Neuronal stem cell (in vitro differentiated cells): ENCODE measurements around the gene TSHZ3.
A peak's percentile ranks its signal among the peaks of the same experiment; 100 is the strongest.

ENCODE experiments used
- DNase-seq: peaks from one replicate; pipeline ENCODE4 v3.0.0-alpha.2; 2013; ENCODE audit warnings: low spot score
- H2AFZ ChIP-seq: one replicate; pipeline ENCODE4 v1.6.1; 2013; ENCODE audit warnings: mild to moderate bottlenecking, low read length, inconsistent platforms
- H2AK5ac ChIP-seq: 2 replicates; pipeline ENCODE4 v1.6.1; 2013; ENCODE audit warnings: low read depth, mild to moderate bottlenecking, inconsistent platforms, low read length, moderate library complexity, mixed read lengths
- H2BK120ac ChIP-seq: 2 replicates; pipeline ENCODE4 v1.6.1; 2013; ENCODE audit warnings: low read depth, mild to moderate bottlenecking, inconsistent platforms, low read length, moderate library complexity, mixed read lengths
- H2BK12ac ChIP-seq: one replicate; pipeline ENCODE4 v1.6.1; 2013; ENCODE audit warnings: low read length, inconsistent platforms
- H2BK15ac ChIP-seq: 2 replicates; pipeline ENCODE4 v1.6.1; 2013; ENCODE audit warnings: mild to moderate bottlenecking, low read length, inconsistent platforms, mixed read lengths
- H2BK5ac ChIP-seq: one replicate; pipeline ENCODE4 v1.6.1; 2013; ENCODE audit warnings: inconsistent platforms, mild to moderate bottlenecking, low read length, moderate library complexity
- H3K14ac ChIP-seq: one replicate; pipeline ENCODE4 v1.6.1; 2013; ENCODE audit warnings: low read length, inconsistent platforms
- H3K18ac ChIP-seq: 2 replicates; pipeline ENCODE4 v1.6.1; 2013; ENCODE audit warnings: low read length, inconsistent platforms
- H3K23ac ChIP-seq: 2 replicates; pipeline ENCODE4 v1.6.1; 2013; ENCODE audit warnings: low read depth, mild to moderate bottlenecking, mixed read lengths, low read length, inconsistent platforms; ENCODE audit not compliant: poor library complexity
- H3K27ac ChIP-seq: replicated peaks from 3 replicates; pipeline ENCODE4 v1.5.1; 2013; ENCODE audit warnings: low read length, inconsistent platforms
- H3K27me3 ChIP-seq, 3 experiments: 2 replicates each; pipeline ENCODE4 v1.6.1; 2013; ENCODE audit warnings: low read length in 3 of 3, mild to moderate bottlenecking in 2 of 3, inconsistent platforms in 1 of 3, low read depth in 1 of 3, mixed read lengths in 1 of 3, moderate library complexity in 1 of 3; ENCODE audit not compliant: control insufficient read depth in 3 of 3, insufficient read depth in 3 of 3
- H3K36me3 ChIP-seq, 2 donors: replicated peaks in 1 of 2; 2 replicates each; pipeline ENCODE4 v1.6.1; 2013; ENCODE audit warnings: low read length in 2 of 2; ENCODE audit not compliant: control insufficient read depth in 2 of 2, insufficient read depth in 2 of 2
- H3K4ac ChIP-seq: 2 replicates; pipeline ENCODE4 v1.6.1; 2013; ENCODE audit warnings: inconsistent platforms, mild to moderate bottlenecking, low read length, moderate library complexity
- H3K4me1 ChIP-seq, 2 donors: 1 replicate in 1 of 2; 2 replicates in 1 of 2; pipeline ENCODE4 v1.6.1; 2013; ENCODE audit warnings: low read length in 2 of 2, low read depth in 1 of 2; ENCODE audit not compliant: control insufficient read depth in 2 of 2, insufficient read depth in 1 of 2
- H3K4me2 ChIP-seq: one replicate; pipeline ENCODE4 v1.6.1; 2013; ENCODE audit warnings: mild to moderate bottlenecking, low read length, inconsistent platforms; ENCODE audit not compliant: insufficient read depth, poor library complexity, severe bottlenecking
- H3K4me3 ChIP-seq, 2 donors: 2 replicates each; pipeline ENCODE4 v1.5.1; 2013; ENCODE audit warnings: low read length in 2 of 2, mild to moderate bottlenecking in 2 of 2, inconsistent platforms in 1 of 2, moderate library complexity in 1 of 2
- H3K79me1 ChIP-seq: one replicate; pipeline ENCODE4 v1.6.1; 2013; ENCODE audit warnings: low read depth, mild to moderate bottlenecking, inconsistent platforms, low read length, moderate library complexity
- H3K9ac ChIP-seq: one replicate; pipeline ENCODE4 v1.6.1; 2013; ENCODE audit warnings: mild to moderate bottlenecking, low read depth, low read length, inconsistent platforms; ENCODE audit not compliant: poor library complexity
- H3K9me3 ChIP-seq, 2 donors: replicated peaks in 1 of 2; 2 replicates each; pipeline versions ENCODE3 to v1.6.1; 2013; ENCODE audit warnings: low read length in 2 of 2, mild to moderate bottlenecking in 2 of 2, inconsistent platforms in 1 of 2, low read depth in 1 of 2, mixed read lengths in 1 of 2, moderate library complexity in 1 of 2; ENCODE audit not compliant: control insufficient read depth in 2 of 2, insufficient read depth in 1 of 2
- H4K8ac ChIP-seq: one replicate; pipeline ENCODE4 v1.6.1; 2013; ENCODE audit warnings: low read depth, mild to moderate bottlenecking, inconsistent platforms, low read length, moderate library complexity
- H4K91ac ChIP-seq: one replicate; pipeline ENCODE4 v1.6.1; 2013; ENCODE audit warnings: low read length, low read depth, mild to moderate bottlenecking, inconsistent platforms; ENCODE audit not compliant: poor library complexity
- WGBS, 2 donors: extraction: QIAGEN DNeasy Blood & Tissue Kit; methylation state at CpG; one replicate each; pipeline ENCODE4 v1.1.7; 2013; ENCODE audit warnings: missing lambda C conversion rate in 2 of 2, mixed read lengths in 1 of 2; ENCODE audit not compliant: insufficient read length in 2 of 2, insufficient replicate concordance in 1 of 2; ENCODE audit errors: extremely low coverage in 2 of 2; 5-methylcytosine and 5-hydroxymethylcytosine counted together

TSHZ3 gene

DNA sequence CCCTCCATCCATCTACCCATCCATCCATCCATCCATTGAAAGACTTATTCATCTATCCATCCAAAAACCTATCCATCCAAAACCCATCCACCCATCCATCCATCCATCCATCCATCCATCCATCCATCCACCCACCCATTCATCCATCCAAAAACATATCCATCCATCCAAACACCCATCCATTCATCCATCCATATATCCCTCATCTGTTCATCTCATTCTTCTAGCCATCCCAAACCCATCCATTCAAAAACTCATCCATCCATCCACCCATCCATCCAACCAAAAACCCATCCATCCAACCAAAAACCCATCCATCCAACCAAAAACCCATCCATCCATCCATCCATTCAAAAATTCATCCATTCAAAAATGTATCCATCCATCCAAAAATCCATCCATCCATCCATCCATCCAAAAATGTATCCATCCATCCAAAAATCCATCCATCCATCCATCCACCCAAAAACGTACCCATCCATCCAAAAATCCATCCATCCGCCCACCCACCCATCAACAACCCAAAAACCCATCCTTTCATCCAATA, 56.5 kb downstream of the TSHZ3 start:
- H3K9me3 ChIP-seq: peaks cover 0 to 2% of the 10 kb centered on the region in 2 donors
- no peaks in the 10 kb centered on the region for H3K36me3 ChIP-seq
- peaks cover 0 to 15% of the 10 kb centered on the region in 2 donors for H3K4me1 ChIP-seq
- H4K91ac ChIP-seq: no peak overlapping the region
- H2AK5ac ChIP-seq: no peak overlapping the region
- WGBS, 2 donors: 100% methylated on average over 2 of the region's 2 CpGs; no CpG with 5 or more reads in 1 of the 2 donors
- no peak overlapping the region for H2BK12ac ChIP-seq
- H3K4me3 ChIP-seq: no peak overlapping the region
- H2BK15ac ChIP-seq: no peak overlapping the region
- no peak overlapping the region for H3K4me2 ChIP-seq
- no peak overlapping the region for H2BK5ac ChIP-seq
- no peak overlapping the region for H3K27ac ChIP-seq
- H4K8ac ChIP-seq: no peak overlapping the region
- H3K18ac ChIP-seq: no peak overlapping the region
- no peak overlapping the region for H2BK120ac ChIP-seq
- no peak overlapping the region for H3K23ac ChIP-seq
- H2AFZ ChIP-seq: no peak overlapping the region
- no peaks in the 10 kb centered on the region for H3K79me1 ChIP-seq
- H3K4ac ChIP-seq: no peak overlapping the region
- no peak overlapping the region for H3K14ac ChIP-seq
- no peak for DNase-seq
- H3K27me3 ChIP-seq: no peaks in the 10 kb centered on the region
- no peak overlapping the region for H3K9ac ChIP-seq

GRCh38 chr19:31290931-31291590, 58.2 kb downstream of the TSHZ3 start:
- Histone ChIP-seq H3K4me2 (no peak overlapping the region), H3K9me3 (peaks cover 0 to 2% of the 10 kb centered on the region in 2 donors), H3K4ac (no peak overlapping the region), H3K27me3 (no peaks in the 10 kb centered on the region), H3K9ac (no peak overlapping the region), H4K8ac (no peak overlapping the region), H3K4me3 (no peak overlapping the region), H2BK120ac (no peak overlapping the region), H2AK5ac (no peak overlapping the region), H3K14ac (no peak overlapping the region), H2BK15ac (peak overlapping the region; percentile 21), H3K27ac (no peak overlapping the region), H2AFZ (no peak overlapping the region), H3K79me1 (no peaks in the 10 kb centered on the region), H3K18ac (no peak overlapping the region), H4K91ac (no peak overlapping the region), H3K4me1 (peaks cover 0 to 12% of the 10 kb centered on the region in 2 donors), H2BK5ac (no peak overlapping the region), H3K23ac (no peak overlapping the region), H2BK12ac (no peak overlapping the region), H3K36me3 (no peaks in the 10 kb centered on the region)
- no CpG with 5 or more reads among the region's 8 CpGs for WGBS, 2 donors
- DNase-seq: no peak

- H3K27me3 ChIP-seq: no peaks in the 10 kb centered on the region
- WGBS, 2 donors: no CpG with 5 or more reads among the region's 4 CpGs
These were observed 59.3 kb downstream of the TSHZ3 start for GRCh38 chr19:31289976-31290375.

GRCh38 chr19:31289381-31289880, 59.8 kb downstream of the TSHZ3 start:
- Histone ChIP-seq H3K4me2 (no peak overlapping the region), H3K79me1 (no peaks in the 10 kb centered on the region), H4K8ac (no peak overlapping the region), H2BK120ac (no peak overlapping the region), H3K4me1 (peaks cover 0 to 15% of the 10 kb centered on the region in 2 donors), H3K27ac (peak overlapping the region; percentile 19), H2AFZ (no peak overlapping the region), H3K14ac (no peak overlapping the region), H3K9ac (no peak overlapping the region), H3K27me3 (no peaks in the 10 kb centered on the region), H2BK12ac (no peak overlapping the region), H3K4me3 (no peak overlapping the region), H3K9me3 (peaks cover 0 to 2% of the 10 kb centered on the region in 2 donors), H3K23ac (no peak overlapping the region), H3K18ac (peak overlapping the region; percentile 12), H3K4ac (no peak overlapping the region), H2BK15ac (no peak overlapping the region), H2AK5ac (no peak overlapping the region), H3K36me3 (no peaks in the 10 kb centered on the region), H2BK5ac (no peak overlapping the region), H4K91ac (no peak overlapping the region)
- WGBS, 2 donors: no CpG with 5 or more reads among the region's 10 CpGs
- no peak for DNase-seq

More at GRCh38 chr19:31289976-31290375, 59.3 kb downstream of the TSHZ3 start:
- Histone ChIP-seq H3K9me3 (peaks cover 0 to 2% of the 10 kb centered on the region in 2 donors), H3K4me2 (no peak overlapping the region), H3K36me3 (no peaks in the 10 kb centered on the region), H2BK5ac (no peak overlapping the region), H3K79me1 (no peaks in the 10 kb centered on the region), H3K4me3 (no peak overlapping the region), H3K4me1 (peaks cover 0 to 15% of the 10 kb centered on the region in 2 donors), H4K8ac (no peak overlapping the region), H3K18ac (no peak overlapping the region), H2BK12ac (no peak overlapping the region), H2AK5ac (no peak overlapping the region), H3K9ac (no peak overlapping the region), H3K23ac (no peak overlapping the region), H3K27ac (no peak overlapping the region), H2BK120ac (no peak overlapping the region), H2BK15ac (no peak overlapping the region), H2AFZ (no peak overlapping the region), H4K91ac (no peak overlapping the region), H3K4ac (no peak overlapping the region), H3K14ac (no peak overlapping the region)
- no peak for DNase-seq
